GM12878 (cell line): ENCODE measurements around the gene OPRL1. TPM values are rescaled to one million over a fixed set of nuclear protein-coding genes. Genes with fewer than 3 reads are reported as not detected.

ENCODE experiments used
- ATAC-seq: fragments of 200-7000 bp; cut with Tn5 transposase; 3 replicates; pipeline ENCODE4 v1.9.1; 2020; ENCODE audit warnings: mild to moderate bottlenecking, moderate library complexity
- BruUV-seq: library from RNA; stranded (reverse); fragments of 400-500 nt; replicated peaks from 2 replicates; lab custom pipeline; 2021; lab: Mats Ljungman, UMichigan
- CTCF ChIA-PET: fragments of 300-600 bp; sonication (Branson Sonifier 250); formaldehyde crosslinking; extraction: SDS; loops from one replicate; lab custom pipeline; 2021; ENCODE audit warnings: inconsistent platforms; lab: Yijun Ruan, JAX
- POLR2A ChIA-PET: fragments of 350-600 bp; formaldehyde crosslinking; extraction: SDS; loops from one replicate; lab custom pipeline; 2021; ENCODE audit warnings: inconsistent platforms; lab: Charles Lee
- RAD21 ChIA-PET: fragments of 300-600 bp; sonication (Branson Sonifier 250); formaldehyde crosslinking; loops from one replicate; lab custom pipeline; 2023; ENCODE audit warnings: antibody characterized with exemption; ENCODE audit not compliant: unreplicated experiment; lab: Charles Lee
- SMC1A ChIA-PET: fragments of 300-600 bp; sonication (Branson Sonifier 250); formaldehyde crosslinking; loops from one replicate; lab custom pipeline; 2023; ENCODE audit not compliant: unreplicated experiment, uncharacterized antibody; lab: Charles Lee
- DNase-seq: peaks from one replicate; pipeline ENCODE4 v3.0.0-alpha.2; 2011; ENCODE audit warnings: low read depth, low spot score
- FAIRE-seq: peaks from 3 replicates; lab custom pipeline; 2011; peaks lifted over from hg19 to GRCh38; lab: Jason Lieb, UNC
- H2AFZ ChIP-seq: 2 replicates; pipeline ENCODE4 v1.6.0; 2011; ENCODE audit warnings: low read depth, low read length, control low read depth; ENCODE audit not compliant: control insufficient read depth
- H3K27ac ChIP-seq: 2 replicates; pipeline ENCODE4 v1.5.1; 2011; ENCODE audit warnings: control low read depth; ENCODE audit not compliant: control insufficient read depth, insufficient read depth
- H3K27me3 ChIP-seq, 2 experiments: replicated peaks in 1 of 2; 2 replicates each; pipeline versions ENCODE4 v1.6.0 to v1.6.1; 2011; ENCODE audit warnings: low read length in 1 of 2; ENCODE audit not compliant: control insufficient read depth in 2 of 2, insufficient read depth in 2 of 2
- H3K36me3 ChIP-seq, 2 experiments: 2 replicates each; pipeline ENCODE4 v1.5.1; 2011; ENCODE audit warnings: low read length in 1 of 2; ENCODE audit not compliant: control insufficient read depth in 2 of 2, insufficient read depth in 2 of 2
- H3K4me1 ChIP-seq: 2 replicates; pipeline ENCODE4 v1.6.1; 2011; ENCODE audit warnings: mild to moderate bottlenecking, low read length, moderate library complexity, mixed read lengths; ENCODE audit not compliant: control insufficient read depth, insufficient read depth
- H3K4me2 ChIP-seq: 2 replicates; pipeline ENCODE4 v1.6.0; 2011; ENCODE audit warnings: control low read depth; ENCODE audit not compliant: control insufficient read depth, insufficient read depth
- H3K4me3 ChIP-seq: fragments of 200-600 bp; sonication (generic); 2 replicates; pipeline ENCODE4 v1.5.1; 2016
- H3K79me2 ChIP-seq: 2 replicates; pipeline ENCODE4 v1.6.0; 2011; ENCODE audit warnings: low read length; ENCODE audit not compliant: control insufficient read depth, insufficient read depth
- H3K9ac ChIP-seq: 2 replicates; pipeline ENCODE4 v1.8.0; 2011; ENCODE audit warnings: low read length, control low read depth, mixed read lengths; ENCODE audit not compliant: control insufficient read depth, insufficient read depth
- H3K9me3 ChIP-seq: replicated peaks from 3 replicates; pipeline ENCODE4 v1.5.1; 2011; ENCODE audit warnings: mild to moderate bottlenecking, low read length; ENCODE audit not compliant: control insufficient read depth, insufficient read depth
- H4K20me1 ChIP-seq: 2 replicates; pipeline ENCODE4 v1.6.0; 2011; ENCODE audit not compliant: control insufficient read depth, insufficient read depth
- CREM ChIP-seq: IDR thresholded peaks from 2 replicates; pipeline ENCODE4 v1.6.1; 2014; ENCODE audit warnings: antibody characterized with exemption, low read depth
- ETV6 ChIP-seq, 2 experiments: fragments of 450-650 bp in 1 of 2; IDR thresholded peaks in 1 of 2; conservative IDR thresholded peaks in 1 of 2; 2 replicates each; pipeline ENCODE4 v1.6.1; 2014; ENCODE audit warnings: antibody characterized with exemption in 1 of 2, borderline replicate concordance in 1 of 2, low read depth in 1 of 2, mild to moderate bottlenecking in 1 of 2, moderate library complexity in 1 of 2
- GATAD2B ChIP-seq: fragments of 450-650 bp; conservative IDR thresholded peaks from 2 replicates; pipeline ENCODE4 v1.6.1; 2017; ENCODE audit warnings: low read depth, mild to moderate bottlenecking, moderate library complexity
- NFIC ChIP-seq: IDR thresholded peaks from 2 replicates; pipeline ENCODE4 v1.6.1; 2012; ENCODE audit warnings: low read depth, mild to moderate bottlenecking, inconsistent platforms, low read length, moderate library complexity
- NFYA ChIP-seq: IDR thresholded peaks from 2 replicates; pipeline ENCODE4 v1.6.1; 2011; ENCODE audit warnings: low read depth, mild to moderate bottlenecking, low read length, improper control_type of control experiment, borderline replicate concordance
- RB1 ChIP-seq: fragments of 450-650 bp; formaldehyde crosslinking; IDR thresholded peaks from 2 replicates; pipeline ENCODE4 v1.6.1; 2017; ENCODE audit warnings: mild to moderate bottlenecking, borderline replicate concordance
- RUNX3 ChIP-seq: IDR thresholded peaks from 2 replicates; pipeline ENCODE4 v1.6.1; 2012; ENCODE audit warnings: low read length, inconsistent platforms
- SIX5 ChIP-seq: IDR thresholded peaks from 2 replicates; pipeline ENCODE4 v1.6.1; 2011; ENCODE audit warnings: mild to moderate bottlenecking, low read depth, low read length, moderate library complexity; ENCODE audit not compliant: severe bottlenecking
- SMAD5 ChIP-seq: IDR thresholded peaks from 2 replicates; pipeline ENCODE4 v1.6.1; 2016; ENCODE audit warnings: antibody characterized with exemption, low read depth
- TBL1XR1 ChIP-seq: IDR thresholded peaks from 2 replicates; pipeline ENCODE4 v1.6.1; 2012; ENCODE audit warnings: low read depth, low read length, improper control_type of control experiment
- YY1 ChIP-seq: IDR thresholded peaks from 2 replicates; pipeline ENCODE4 v1.6.1; 2011; ENCODE audit warnings: low read depth, mild to moderate bottlenecking, low read length
- ZNF24 ChIP-seq: fragments of 450-650 bp; IDR thresholded peaks from 2 replicates; pipeline ENCODE4 v1.6.1; 2017; ENCODE audit warnings: antibody characterized with exemption, mild to moderate bottlenecking
- WGBS: methylation state at CpG from one replicate; pipeline ENCODE4 v1.1.6; 2016; ENCODE audit warnings: low lambda C conversion rate; ENCODE audit not compliant: insufficient replicate concordance, insufficient coverage; ENCODE audit errors: missing lambda C conversion rate; 5-methylcytosine and 5-hydroxymethylcytosine counted together
- in situ Hi-C: fragments of 300-500 bp; cut with MboI; formaldehyde crosslinking; loops from 9 replicates; pipeline ENCODE4 v1.14.3; 2018; ENCODE audit warnings: mixed read lengths
- intact Hi-C: fragments of 100-400 bp; cut with micrococcal nuclease; formaldehyde crosslinking; loops from one replicate; pipeline ENCODE4 v1.14.2; 2022; ENCODE audit not compliant: unreplicated experiment
- polyA plus RNA-seq, 11 experiments: library from polyadenylated mRNA; depleted of rRNA in 4 of 11; unstranded in 6 of 11; stranded (reverse) in 5 of 11; fragments of >200 nt; fragmentation: Nextera tagmentation in 4 of 11; fragmentation: Illumina TruSeq in 1 of 11; extraction: Ambion mirVana in 4 of 11; extraction: Trizol in 1 of 11; gene quantifications; 1 replicate in 1 of 11; 2 replicates in 10 of 11; pipeline versions ENCODE4 v1.2.1 to v1.2.3, GENCODE V29; 2011 to 2016; ENCODE audit warnings: inconsistent platforms in 2 of 11, missing spikeins in 2 of 11, low read depth in 1 of 11
- total RNA-seq, 4 experiments: library from RNA; depleted of rRNA in 3 of 4; stranded (reverse); fragments of >200 nt in 3 of 4; fragmentation: Illumina TruSeq in 1 of 4; extraction: Trizol in 1 of 4; gene quantifications; 2 replicates each; pipeline versions ENCODE4 v1.2.1 to v1.2.3, GENCODE V29; 2013 to 2021
- TF ChIP-seq, protein P1 (sequence below): fragments of 450-650 bp; IDR thresholded peaks from 2 replicates; pipeline ENCODE4 v1.6.1; 2018; ENCODE audit warnings: mild to moderate bottlenecking, low read depth, moderate library complexity; ENCODE audit not compliant: partially characterized antibody
- TF ChIP-seq, protein P2 (sequence below): IDR thresholded peaks from 2 replicates; pipeline ENCODE4 v1.6.1; 2012; ENCODE audit warnings: low read depth, low read length, improper control_type of control experiment

The OPRL1 gene
- total and polyA plus RNA-seq, 10 of the 15 experiments (the other 5 are each of a cell fraction or from before 2014, with no cell fraction given), result 0.04 to 0.41 (median 0.24) TPM; not detected in 1

DNA sequence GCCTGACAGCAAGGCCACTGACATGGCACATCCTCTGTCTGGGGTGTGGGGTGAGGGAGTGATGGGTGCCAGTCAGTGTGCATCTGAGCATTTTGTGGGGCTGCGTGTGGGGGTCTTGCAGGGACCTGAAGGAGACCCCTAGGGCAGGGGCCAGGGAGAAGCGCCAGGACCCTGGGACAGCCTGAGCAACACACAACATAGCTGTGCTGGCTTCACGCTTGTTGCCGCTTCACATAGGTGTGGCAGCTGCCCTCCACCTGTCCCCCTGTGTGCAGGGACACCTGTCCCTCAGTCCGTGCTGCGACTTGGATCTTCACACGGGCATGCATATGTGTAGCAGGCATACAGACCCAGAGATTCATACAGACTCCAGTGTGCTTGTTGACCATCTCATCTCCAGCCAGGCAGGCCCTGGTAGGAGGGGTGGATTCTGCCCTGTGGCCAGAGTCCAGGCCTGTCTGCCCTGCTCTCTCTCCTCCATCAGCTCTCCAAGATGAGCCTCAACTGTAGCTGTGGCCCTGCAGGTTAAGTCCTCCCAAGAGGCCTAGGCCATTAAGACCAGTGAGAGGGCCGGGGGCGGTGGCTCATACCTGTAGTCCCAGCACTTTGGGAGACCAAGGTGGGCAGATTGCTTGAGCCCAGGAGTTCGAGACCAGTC is 30.7 kb downstream of the OPRL1 start:
- BruUV-seq, result no TSS peak
- H3K27me3 ChIP-seq, result peaks cover 0 to 3% of the 10 kb centered on the region in 2 experiments; a peak in 2 of 4 replicates
- H3K9ac ChIP-seq, result no peak overlapping the region
- no peak overlapping the region for H2AFZ ChIP-seq
- ChIA-PET POLR2A (interaction anchor here (0.8 kb wide), 1 partner anchor 9 kb away, joined by 6 read pairs; no protein-coding TSS in a partner anchor), SMC1A (interaction anchor here (0.7 to 1.5 kb wide), 3 partner anchors 9 to 27 kb away, joined by 3 to 5 read pairs (median 4); no protein-coding TSS in a partner anchor), CTCF (interaction anchor here (0.6 to 4.6 kb wide), 4 partner anchors 9 to 172 kb away, joined by 3 to 23 read pairs (median 12); no protein-coding TSS in a partner anchor), RAD21 (interaction anchor here (4.9 kb wide), 1 partner anchor 27 kb away, joined by 16 read pairs; the partner anchor contains the start of gene LKAAEAR1)
- no peaks in the 10 kb centered on the region; the same call in 1 of the 2 replicates for H3K4me1 ChIP-seq
- H4K20me1 ChIP-seq, result no peaks in the 10 kb centered on the region
- 51% methylated on average over 10 of the region's 10 CpGs for WGBS
- intact Hi-C loops (no loop called here), in situ Hi-C loops (no loop called here)
- H3K27ac ChIP-seq, result no peak overlapping the region
- no peak overlapping the region for H3K4me2 ChIP-seq
- TF ChIP-seq CREM (no peak), NFYA (no peak), RUNX3 (no peak), SIX5 (no peak), NFIC (no peak), SMAD5 (no peak), YY1 (no peak), TBL1XR1 (no peak), RB1 (no peak), ZNF24 (no peak), ETV6 (conservative IDR thresholded peaks at IDR 0.05 in 1 of 2, IDR thresholded peaks at IDR 0.05 in 1 of 2; ENCODE audit: borderline replicate concordance in 1 of 2, low read depth in 1 of 2) (no peak), GATAD2B (no peak)
- TF ChIP-seq, protein P1, sequence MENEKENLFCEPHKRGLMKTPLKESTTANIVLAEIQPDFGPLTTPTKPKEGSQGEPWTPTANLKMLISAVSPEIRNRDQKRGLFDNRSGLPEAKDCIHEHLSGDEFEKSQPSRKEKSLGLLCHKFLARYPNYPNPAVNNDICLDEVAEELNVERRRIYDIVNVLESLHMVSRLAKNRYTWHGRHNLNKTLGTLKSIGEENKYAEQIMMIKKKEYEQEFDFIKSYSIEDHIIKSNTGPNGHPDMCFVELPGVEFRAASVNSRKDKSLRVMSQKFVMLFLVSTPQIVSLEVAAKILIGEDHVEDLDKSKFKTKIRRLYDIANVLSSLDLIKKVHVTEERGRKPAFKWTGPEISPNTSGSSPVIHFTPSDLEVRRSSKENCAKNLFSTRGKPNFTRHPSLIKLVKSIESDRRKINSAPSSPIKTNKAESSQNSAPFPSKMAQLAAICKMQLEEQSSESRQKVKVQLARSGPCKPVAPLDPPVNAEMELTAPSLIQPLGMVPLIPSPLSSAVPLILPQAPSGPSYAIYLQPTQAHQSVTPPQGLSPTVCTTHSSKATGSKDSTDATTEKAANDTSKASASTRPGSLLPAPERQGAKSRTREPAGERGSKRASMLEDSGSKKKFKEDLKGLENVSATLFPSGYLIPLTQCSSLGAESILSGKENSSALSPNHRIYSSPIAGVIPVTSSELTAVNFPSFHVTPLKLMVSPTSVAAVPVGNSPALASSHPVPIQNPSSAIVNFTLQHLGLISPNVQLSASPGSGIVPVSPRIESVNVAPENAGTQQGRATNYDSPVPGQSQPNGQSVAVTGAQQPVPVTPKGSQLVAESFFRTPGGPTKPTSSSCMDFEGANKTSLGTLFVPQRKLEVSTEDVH, result no peak
- TF ChIP-seq, protein P2, sequence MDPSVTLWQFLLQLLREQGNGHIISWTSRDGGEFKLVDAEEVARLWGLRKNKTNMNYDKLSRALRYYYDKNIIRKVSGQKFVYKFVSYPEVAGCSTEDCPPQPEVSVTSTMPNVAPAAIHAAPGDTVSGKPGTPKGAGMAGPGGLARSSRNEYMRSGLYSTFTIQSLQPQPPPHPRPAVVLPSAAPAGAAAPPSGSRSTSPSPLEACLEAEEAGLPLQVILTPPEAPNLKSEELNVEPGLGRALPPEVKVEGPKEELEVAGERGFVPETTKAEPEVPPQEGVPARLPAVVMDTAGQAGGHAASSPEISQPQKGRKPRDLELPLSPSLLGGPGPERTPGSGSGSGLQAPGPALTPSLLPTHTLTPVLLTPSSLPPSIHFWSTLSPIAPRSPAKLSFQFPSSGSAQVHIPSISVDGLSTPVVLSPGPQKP, result no peak
- ATAC-seq, result no peak
- H3K36me3 ChIP-seq, result no peaks in the 10 kb centered on the region
- no peak overlapping the region for H3K4me3 ChIP-seq
- DNase-seq, result no peak
- H3K79me2 ChIP-seq, result no peaks in the 10 kb centered on the region
- FAIRE-seq, result no peak
- no peaks in the 10 kb centered on the region for H3K9me3 ChIP-seq
